Kidney glomerular epithelial cell (primary cell): ENCODE measurements around the gene PRR23E.

Experiments used
- DNase-seq: peaks from one replicate; lab custom pipeline; 2025; lab: John Stamatoyannopoulos, UW

The PRR23E gene

DNA sequence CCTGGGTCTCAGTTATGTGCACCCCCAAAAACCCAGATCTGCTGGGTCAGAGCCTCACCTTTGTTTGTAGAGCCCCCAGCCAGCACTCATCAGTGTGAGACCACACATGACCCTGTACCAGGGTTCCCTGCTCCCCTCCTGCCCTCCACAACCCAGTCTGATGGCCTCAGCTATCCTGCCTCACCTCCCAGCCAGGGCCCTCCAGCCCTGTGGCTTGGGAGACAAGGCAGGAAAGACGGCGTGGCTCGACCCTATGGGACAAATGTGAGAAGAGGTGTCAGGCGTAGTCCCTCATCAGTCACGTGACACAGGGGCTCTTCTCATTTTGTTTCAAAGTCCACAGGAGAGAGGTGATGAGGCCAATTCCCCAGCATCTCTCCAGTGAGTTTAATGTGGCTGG, 28.3 kb upstream of the PRR23E start:
- no peak for DNase-seq

DNA sequence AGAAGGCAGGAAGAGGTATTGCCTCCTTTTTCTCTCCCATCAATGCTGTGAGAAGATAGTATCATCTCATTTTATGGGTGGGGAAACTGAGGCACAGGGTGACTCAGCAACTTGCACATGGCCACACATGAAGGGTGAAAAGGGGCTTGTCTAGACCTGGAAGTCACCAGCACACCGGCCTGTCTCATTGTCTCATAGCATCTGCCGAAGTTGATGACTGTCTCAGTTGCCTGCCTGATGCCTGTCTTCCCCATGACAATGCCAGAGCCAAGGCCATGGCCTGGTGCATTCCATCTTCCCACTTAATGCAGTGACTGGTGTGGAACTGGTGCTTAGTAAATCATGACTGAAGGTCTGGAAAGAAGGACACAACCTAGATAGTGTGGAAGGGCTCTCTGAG, 27.9 kb upstream of the PRR23E start:
- DNase-seq, result no peak

DNA sequence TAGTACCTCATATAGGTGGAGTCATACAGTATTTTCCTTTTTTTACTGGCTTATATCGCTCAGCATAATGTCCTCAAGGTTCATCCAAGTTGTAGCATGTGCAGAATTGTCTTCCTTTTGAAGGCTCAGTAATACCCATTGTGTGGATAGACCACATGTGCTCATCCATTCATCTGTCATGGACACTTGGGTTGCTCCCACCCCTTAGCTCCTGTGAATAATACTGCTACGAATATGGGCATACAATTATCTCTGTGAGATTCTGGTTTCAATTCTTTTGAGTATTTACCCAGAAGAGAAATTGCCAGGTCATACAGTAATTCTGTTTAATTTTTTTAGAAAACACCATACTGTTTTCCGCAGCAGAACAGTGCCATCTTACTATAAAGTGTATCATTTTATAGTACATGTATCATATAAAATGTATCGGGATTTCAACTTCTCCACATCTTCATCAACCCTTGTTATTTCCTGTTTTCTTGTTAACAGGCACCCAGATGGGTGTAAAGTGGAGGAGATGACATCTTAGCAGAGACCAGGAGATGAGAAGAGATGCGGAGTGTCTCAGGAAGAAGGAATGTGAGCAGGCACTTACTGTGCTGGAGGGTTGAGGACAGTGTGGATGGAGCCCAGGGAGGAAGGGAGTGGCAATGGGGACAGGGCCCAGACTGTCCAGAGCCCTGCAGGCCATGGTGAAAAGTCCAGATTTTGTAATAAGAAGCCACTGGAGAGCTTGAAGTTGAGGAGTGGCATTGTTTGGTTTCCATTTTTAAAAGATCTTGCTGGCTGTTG, 27.0 kb upstream of the PRR23E start:
- no peak for DNase-seq

DNA sequence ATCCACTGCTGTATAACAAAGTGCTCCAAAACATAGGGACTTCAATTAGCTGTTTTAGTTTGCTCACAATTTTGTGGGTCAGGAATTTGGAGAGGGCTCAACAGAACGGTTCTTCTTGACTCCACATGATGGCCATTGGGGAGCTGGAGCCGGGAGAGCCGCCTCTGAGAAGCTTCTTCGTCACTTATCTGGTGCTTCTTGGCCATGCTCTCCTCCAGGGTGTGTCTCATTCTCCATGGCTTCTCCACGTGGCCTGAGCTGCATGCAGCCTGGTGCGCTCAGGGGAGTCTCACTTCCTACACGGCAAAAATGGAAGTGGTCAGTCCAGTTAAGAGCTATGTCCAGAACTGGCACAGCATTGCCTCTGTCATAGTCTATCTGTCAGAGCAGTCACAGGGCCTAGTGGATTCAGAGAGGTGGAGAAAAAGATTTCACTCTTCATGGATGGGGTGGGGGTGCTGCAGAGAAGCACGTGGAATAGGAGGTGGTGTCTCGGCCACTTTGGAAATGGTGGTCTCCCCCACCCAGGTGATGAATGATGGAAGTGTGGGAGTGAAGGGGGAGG, 26.3 kb upstream of the PRR23E start:
- no peak for DNase-seq

DNA sequence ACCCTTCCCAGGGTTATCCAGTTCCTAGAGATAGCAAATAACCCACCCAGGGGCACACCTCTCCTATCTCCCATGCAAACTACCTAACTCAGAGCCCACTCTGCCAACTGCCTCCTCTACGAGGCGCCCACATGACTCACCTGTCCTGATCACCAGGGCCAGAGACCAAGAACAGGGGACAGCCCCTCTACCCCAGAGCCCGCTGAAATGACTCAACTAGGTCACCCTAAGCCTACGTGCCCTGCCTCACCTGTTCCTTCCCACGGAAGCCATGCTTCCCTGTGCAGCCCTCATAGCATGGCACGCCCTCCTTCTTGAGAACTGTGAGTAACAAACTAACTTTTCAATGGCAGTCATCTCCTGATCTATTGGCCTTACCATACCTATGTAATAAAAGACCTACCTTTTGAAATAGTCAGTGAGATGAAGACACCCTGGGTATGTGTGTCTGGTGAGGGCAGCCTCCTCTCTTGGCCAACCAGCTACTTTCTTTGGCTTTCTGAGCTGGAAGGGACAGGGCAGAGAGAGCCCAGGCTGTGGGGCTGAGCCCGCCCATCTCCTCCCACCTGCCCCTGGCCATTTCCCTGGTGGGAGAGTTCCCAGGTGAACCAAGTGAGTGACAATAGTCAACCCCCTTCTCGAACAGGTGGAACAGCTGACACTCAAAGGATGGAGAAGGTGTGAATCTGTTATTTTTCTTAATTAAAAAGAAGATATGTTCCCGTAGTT, 25.5 kb upstream of the PRR23E start:
- DNase-seq, result no peak

DNA sequence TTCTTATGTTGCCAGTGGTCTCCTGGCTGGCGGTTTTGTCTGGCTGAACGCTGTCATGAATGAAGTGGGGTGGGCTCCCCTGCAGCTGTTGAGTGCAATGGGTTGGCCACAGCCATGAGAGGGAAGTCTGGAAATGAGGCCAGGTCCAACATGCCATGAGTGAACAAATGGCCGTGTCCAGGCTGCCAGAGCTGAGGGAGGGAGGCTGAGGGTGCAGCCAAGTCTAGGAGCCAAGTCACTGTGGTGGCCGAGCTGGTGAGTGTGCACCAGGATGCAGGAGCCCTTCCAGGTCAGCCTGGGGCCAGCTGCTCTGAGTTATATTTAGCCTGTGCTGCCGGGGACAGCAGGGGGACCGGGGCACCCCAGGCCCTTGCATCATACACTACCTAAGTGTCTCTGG, 24.7 kb upstream of the PRR23E start:
- DNase-seq, result no peak

DNA sequence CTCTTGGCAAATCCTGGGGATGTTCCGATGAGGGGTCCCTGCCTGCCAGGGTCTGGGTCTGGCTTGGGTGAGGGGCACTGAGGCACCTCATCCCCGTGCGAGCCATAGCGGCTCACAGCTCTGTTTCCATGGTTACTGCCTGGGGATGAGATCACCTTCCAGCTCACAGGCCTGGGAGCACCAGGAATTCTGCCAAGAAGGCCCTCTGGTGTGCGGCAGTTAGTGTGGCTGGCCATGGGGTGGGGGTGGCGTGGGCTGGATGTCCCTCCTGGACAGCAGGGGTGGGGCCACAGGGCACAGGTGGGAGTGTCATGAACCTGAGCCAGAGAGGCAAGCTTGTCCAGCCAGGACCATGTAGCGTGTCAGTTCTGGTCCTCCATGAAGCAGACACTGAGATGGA, 22.1 kb upstream of the PRR23E start:
- DNase-seq, result peak; percentile 78

DNA sequence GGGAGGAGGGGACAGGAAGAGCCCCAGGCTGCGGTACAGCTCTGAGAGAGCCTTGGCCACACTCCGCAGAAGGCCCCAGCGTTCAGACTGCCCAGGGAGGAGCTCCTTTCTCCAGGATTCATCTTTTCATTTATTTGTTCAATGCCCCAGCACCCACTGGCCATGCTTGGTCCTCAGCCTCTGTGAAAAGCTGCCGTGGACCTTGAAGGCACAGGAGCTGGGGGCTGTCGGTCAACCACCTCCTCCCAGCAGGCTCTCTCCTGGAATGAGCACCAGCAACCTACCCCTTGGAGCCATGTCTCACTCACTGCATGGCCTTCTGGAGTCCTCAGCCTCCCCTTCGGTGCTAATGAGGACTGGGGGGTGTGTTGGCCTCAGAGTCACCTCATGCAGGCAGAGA, 21.6 kb upstream of the PRR23E start:
- no peak for DNase-seq

DNA sequence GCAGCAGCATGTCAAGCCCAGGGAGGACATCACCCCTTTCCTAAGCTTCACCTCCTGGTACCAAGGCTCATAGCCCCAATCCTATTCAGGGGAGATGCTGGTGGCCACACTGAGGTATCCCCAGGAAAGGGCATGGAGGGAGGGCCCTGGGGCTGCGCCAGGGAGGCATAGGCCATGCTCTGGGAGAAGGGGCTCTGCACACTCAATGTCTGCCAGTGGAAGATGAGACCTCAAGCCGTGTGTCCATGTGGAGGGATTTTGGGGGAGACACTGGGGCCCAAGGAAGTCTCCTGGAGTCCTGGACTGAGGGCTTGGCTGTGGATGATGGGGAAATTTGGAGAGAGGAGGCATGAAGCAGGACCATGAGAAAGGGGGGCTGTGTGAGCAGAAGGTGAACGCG, 21.2 kb upstream of the PRR23E start:
- no peak for DNase-seq

DNA sequence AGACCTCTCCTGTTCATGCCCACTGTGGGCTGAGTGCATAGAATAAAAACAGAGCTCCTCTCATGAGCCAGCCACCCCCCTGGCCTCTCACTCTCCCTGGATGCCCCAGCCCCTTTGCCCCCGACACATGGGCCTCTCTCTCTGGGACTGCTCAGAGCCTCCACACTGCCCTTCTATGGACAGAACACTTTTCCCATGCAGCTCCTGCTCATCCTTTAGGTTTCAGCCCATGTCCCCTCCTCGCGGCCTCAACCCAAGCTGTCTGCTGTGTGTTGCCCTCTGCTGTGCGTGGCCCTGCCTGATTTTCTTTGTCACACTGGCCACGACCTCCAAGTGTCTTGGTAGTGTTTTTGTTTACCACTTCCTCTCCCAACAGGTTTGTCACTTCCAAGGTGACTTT, 20.7 kb upstream of the PRR23E start:
- DNase-seq, result no peak

DNA sequence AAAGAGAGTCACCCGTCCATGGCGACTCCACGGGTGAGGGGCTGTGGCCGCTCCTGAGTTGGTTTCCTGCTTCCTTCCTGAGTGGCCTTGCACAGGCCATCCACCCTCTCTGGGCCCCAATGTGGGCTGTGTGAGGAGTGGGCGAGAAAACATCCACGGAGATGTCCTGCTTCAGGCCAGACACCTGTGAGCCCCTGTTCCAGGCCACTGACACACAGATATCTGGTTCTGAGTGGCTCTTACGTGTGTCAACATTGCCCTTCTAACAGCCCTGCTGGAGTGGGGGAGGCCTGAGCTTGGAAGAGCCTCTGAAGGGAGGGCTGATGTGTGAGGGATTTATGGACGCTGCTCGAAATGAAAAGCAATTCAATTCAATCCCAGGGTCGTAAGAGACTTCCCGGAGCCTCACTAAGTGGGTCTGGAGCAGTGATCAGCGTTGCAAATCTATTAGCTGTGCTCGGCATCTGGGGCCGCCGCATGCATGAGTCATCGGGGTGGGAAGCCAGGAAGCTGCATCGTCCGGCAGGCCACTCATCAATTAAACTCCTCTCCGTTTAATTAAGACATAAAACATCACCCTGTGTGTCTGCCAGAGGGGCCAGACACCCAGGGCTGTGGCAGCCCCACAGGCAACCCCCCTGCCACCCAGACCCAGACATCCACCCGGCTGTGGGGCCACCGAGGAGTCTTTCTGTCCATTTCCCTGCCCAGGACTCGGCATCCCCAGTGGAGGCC, 20.0 kb upstream of the PRR23E start:
- peak; percentile 78 for DNase-seq

DNA sequence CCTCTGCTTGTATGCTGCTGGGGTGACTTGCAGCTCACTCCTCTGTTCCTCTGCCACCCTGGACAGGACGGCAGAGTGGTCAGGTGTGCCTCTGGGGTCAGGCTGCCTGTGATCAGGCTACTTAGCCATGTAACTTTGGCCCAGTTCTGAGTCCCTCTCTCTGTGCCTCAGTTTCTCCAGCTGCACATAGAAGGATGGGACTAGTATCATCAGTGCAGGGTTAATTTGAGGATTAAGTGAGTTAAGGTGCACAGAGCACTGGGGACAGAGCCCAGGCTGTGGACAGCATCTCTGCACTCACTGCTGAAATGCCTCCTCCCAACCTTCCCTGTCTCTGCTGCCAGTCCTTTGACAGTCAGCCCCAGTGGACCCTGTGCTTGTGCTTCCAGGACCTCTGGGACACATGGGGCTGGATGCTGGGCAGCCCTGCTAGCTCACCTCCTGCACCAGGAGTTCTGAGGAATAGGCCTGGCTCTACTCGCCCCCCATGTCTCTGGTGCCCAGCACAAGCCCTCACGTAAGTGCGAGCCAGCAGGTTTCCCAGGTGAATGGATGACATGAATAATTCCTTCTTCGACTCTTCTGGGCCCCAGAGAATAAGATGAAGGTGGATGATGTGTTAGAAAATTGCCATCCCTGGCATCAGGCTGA, 19.3 kb upstream of the PRR23E start:
- DNase-seq, result no peak

DNA sequence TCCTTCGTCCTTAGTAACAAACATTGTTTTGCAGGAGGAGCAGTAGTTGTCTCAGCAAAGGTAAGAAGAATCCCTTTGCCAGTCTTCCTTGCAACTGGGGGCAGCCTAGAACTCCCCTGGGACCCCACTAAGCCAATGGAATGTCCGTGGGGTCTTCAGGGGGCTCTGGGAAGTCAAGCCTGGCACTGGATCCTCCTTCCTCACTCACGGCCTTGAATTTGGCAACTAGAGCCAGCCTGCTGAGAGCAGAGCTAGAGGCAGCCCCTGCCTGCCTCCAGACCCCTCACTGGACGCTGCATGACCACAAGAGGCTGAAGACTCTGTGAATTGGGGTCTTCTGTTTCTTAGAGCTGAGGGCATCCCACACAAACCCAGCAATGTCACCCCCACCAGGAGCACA, 18.6 kb upstream of the PRR23E start:
- DNase-seq, result no peak

DNA sequence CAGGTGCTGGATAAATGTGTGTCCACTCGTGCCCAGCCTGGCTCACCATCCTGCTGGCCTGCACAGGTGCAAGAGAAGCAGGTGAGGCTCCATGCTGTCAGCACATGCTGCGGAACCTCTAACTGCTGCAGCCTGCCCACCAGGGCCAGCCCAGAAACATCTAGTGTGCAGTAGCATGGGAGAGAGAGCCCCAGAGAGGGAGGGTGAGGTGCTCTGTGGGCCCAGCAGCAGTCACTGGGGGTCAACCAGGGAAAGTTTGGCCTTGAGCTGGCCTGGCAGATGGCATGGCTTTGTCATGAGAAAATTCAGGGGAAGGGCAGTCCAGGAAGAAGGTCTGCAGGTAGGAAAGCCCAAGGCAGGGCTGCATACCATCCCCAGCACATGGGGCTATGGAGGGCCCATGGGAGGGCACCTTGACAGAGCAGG, 18.2 kb upstream of the PRR23E start:
- DNase-seq, result no peak

DNA sequence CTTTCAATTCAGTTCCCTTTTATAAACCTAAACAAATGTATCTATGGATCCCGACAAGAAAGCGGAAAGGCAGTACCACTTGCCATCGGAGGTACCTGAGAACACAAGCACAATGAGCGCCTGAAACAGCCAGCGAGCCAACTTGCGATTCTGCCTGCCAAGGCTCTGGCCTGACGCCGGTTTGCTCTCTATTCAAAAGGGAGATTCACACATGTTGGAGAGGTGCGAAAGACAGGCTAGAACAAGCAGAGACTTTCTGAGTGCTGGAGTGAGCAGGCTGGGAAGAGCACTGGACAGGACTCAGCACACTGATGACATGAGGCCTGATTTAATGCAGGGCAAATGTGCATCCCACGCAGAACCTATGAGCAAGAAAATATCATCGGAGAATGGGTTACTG, 17.7 kb upstream of the PRR23E start:
- no peak for DNase-seq

DNA sequence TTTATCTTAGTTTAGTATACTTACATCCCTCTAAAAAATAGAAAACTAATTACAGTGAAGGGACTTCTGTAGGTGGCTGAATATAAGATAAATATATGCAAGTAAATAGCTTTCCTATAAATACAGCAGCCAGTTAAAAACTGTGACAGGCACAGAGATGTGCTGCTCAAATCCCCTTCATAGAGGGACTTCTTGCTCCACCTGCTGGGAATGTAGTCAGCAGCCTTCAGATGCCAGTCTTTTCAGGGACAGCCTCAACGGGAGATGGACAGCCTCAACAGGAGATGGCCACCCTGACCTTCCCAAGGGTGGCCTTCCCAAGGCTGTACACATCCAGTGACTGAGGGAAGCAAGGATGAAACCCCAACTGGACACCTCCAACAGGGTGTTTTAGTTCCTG, 15.7 kb upstream of the PRR23E start:
- no peak for DNase-seq

DNA sequence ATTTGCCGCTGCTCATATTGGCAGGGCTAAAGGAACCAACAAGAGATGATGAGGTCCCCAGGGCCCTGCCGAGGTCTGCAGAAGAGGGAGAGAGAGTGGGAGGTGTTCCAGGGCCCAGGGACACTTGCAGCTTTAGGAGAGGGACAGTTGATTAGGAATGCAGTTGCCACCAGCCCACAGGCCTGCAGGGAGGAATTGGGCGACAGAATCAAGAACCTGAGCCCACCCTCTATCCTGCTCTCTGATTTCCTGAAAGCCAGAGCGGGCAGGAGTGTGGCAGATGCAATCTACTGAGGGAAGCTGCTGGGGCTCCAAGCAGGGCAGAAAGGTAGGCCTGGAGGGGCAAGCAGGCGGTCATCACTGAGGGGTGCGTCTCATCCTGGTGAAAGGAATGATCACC, 12.1 kb upstream of the PRR23E start:
- no peak for DNase-seq

DNA sequence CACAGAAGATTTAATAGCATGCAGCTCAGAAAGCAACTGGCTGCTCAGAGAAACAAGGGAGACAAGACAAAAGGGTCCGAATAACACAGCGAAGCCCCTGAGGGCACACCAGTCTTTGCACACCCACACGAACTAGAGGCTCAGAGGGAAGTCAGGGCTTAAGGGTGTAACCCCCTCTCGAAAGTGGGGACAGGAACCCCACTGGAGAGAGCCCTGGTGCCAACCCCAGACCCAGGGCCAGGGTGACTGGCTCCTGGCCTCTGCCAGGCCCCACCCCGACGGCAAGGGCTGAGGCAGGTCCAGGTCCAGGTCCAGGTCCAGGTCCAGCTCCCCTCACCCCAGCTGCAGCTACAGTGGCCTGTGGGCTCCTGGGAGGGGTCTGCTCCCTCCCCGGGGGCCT, 10.5 kb upstream of the PRR23E start:
- no peak for DNase-seq

DNA sequence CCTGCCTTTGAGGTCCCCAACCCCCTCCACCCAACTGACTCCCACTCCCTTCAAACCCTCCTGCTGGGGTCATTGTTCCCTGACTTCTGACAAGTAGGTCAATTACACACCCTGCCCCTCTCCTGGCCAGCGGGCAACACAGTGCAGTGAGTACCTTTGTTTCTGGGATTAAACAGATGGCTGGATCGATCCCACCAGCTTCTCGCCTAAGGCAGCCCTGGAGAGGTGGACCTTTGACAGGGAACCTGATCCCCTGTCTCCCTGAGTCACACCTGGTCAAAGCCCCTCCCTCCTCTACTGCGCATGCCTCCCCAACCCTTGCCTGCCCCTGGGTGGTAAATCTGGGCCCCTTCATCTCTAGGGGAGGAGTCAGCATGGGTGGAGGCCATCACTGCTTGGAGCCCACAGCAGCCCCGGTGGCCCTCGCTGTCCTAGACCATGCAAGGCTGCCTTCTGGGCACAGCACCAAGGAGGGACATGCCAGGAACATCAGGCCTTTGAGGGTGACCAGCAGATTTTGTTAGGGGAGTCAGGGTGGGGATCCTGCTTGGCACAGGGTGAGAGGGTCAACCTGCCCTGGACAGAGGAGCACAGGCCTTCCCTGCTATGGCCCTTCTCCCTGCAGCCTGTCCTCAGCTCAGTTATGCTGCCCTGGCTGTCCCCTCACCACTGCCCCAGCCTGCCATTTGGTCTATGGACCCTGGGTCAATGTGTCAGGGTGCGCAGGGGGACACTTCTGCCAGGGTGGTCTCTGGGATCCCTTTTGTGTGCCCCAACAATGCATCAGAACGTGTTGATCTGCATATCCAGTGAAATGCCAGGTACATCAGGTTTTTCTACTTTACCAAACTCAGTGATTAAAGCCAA, 9.8 kb upstream of the PRR23E start:
- no peak for DNase-seq

DNA sequence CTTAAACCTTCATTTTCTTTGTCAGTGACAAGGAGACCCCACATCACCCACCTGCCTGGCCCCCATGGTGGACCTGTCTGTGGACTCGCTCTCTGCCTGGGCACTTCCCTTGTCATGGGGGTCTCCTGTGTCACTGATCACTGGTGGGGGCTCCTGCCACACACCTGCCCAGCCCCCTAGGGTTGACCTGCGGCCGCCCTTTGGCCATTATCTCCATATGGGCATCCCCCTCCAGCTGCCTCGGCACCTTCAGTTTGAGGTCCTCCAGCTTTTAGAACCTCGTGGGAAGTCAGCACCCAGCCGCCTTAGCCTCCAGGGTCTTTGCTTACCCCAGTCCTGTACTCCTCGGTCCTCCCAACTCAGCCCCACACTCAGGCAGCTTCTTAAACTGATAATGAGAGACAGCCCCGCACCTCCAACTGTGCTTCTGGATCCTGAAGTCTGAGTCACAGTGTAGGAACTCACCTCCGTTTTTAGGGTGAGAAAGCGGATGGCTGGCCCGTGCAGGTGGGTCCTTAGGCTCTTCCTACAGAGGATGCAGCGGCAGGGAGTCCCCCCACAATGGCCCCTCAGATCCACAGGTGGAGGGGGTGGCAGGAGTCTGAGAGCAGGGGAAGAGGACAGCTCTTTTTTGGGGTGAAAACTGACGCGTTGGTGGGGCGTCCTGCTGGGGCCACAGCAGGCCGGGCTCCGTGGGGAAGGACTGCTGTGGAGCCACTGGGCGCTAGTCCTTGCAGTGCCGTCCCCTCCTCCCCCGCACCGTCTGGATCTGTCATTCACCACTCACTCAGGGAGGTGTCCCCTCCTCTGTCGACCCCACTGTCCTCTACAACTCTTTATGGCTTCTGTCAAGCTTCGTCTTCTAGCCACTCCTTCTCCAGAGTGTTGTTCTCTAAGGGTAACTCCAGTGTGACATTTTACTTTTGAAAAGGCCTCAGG, 8.7 kb upstream of the PRR23E start:
- no peak for DNase-seq
